ENCODE results near the gene NSMCE1.

Gene NSMCE1

GRCh38 chr16:27220527-27220926 is 48.0 kb downstream of the NSMCE1 start:
- no peak for DNase-seq (ENCODE audit: extremely low read depth, insufficient read length)
- peaks cover 7% of the 10 kb centered on the region for H3K36me3 ChIP-seq (ENCODE audit: control insufficient read depth, insufficient read depth, low read length)
- TF ChIP-seq CTCF (IDR thresholded peaks at IDR 0.05; ENCODE audit: insufficient read depth, low read length, poor library complexity, severe bottlenecking) = no peak
- no peak overlapping the region for H3K4me3 ChIP-seq (replicated peaks; ENCODE audit: low read depth, low read length)
- no peaks in the 10 kb centered on the region for H3K27me3 ChIP-seq (replicated peaks; ENCODE audit: control insufficient read depth, insufficient read depth, low read length)

GRCh38 chr16:27220120-27220519 is 48.5 kb downstream of the NSMCE1 start:
- peaks cover 7% of the 10 kb centered on the region for H3K36me3 ChIP-seq (ENCODE audit: control insufficient read depth, insufficient read depth, low read length)
- DNase-seq (ENCODE audit: extremely low read depth, insufficient read length) = no peak
- no peak for TF ChIP-seq CTCF (IDR thresholded peaks at IDR 0.05; ENCODE audit: insufficient read depth, low read length, poor library complexity, severe bottlenecking)
- H3K4me3 ChIP-seq (replicated peaks; ENCODE audit: low read depth, low read length) = no peak overlapping the region
- no peaks in the 10 kb centered on the region for H3K27me3 ChIP-seq (replicated peaks; ENCODE audit: control insufficient read depth, insufficient read depth, low read length)

DNA sequence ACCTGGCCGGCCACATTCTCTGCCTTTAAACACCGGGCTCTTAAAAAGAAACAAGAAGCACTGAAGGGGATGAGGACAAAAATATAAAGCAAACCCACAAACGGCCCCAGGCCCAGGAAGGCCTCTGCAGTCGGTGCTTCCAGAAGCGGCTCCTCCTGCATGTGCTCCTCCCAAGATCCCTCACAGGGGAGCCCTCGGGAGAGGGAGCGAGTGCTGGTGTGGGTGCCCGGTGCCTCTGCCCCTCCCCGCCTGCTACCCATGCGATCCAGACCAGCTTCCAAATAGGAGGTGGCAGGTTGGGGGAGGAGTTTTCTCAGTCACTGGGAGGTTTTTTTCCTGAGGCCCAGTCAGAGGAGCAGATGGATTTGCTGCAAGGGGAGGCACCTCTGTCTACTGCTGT is 49.4 kb downstream of the NSMCE1 start:
- Histone ChIP-seq H3K4me3 (replicated peaks; ENCODE audit: low read depth, low read length) (no peak overlapping the region), H3K36me3 (ENCODE audit: control insufficient read depth, insufficient read depth, low read length) (peaks cover 5% of the 10 kb centered on the region), H3K27me3 (replicated peaks; ENCODE audit: control insufficient read depth, insufficient read depth, low read length) (no peaks in the 10 kb centered on the region)
- DNase-seq (ENCODE audit: extremely low read depth, insufficient read length) = no peak
- TF ChIP-seq CTCF (IDR thresholded peaks at IDR 0.05; ENCODE audit: insufficient read depth, low read length, poor library complexity, severe bottlenecking) = no peak

- H3K36me3 ChIP-seq (ENCODE audit: control insufficient read depth, insufficient read depth, low read length) = peaks cover 3% of the 10 kb centered on the region
- no peak overlapping the region for H3K4me3 ChIP-seq (replicated peaks; ENCODE audit: low read depth, low read length)
- no peak for DNase-seq (ENCODE audit: extremely low read depth, insufficient read length)
- H3K27me3 ChIP-seq (replicated peaks; ENCODE audit: control insufficient read depth, insufficient read depth, low read length) = no peaks in the 10 kb centered on the region
- TF ChIP-seq CTCF (IDR thresholded peaks at IDR 0.05; ENCODE audit: insufficient read depth, low read length, poor library complexity, severe bottlenecking) = no peak
Observed at GRCh38 chr16:27218756-27219155, 49.8 kb downstream of the NSMCE1 start.

- DNase-seq (ENCODE audit: extremely low read depth, insufficient read length) = no peak
- Histone ChIP-seq H3K4me3 (replicated peaks; ENCODE audit: low read depth, low read length) (no peak overlapping the region), H3K36me3 (ENCODE audit: control insufficient read depth, insufficient read depth, low read length) (peaks cover 1% of the 10 kb centered on the region), H3K27me3 (replicated peaks; ENCODE audit: control insufficient read depth, insufficient read depth, low read length) (no peaks in the 10 kb centered on the region)
- TF ChIP-seq CTCF (IDR thresholded peaks at IDR 0.05; ENCODE audit: insufficient read depth, low read length, poor library complexity, severe bottlenecking) = no peak
Observed at GRCh38 chr16:27217256-27217655, 51.3 kb downstream of the NSMCE1 start.

DNA sequence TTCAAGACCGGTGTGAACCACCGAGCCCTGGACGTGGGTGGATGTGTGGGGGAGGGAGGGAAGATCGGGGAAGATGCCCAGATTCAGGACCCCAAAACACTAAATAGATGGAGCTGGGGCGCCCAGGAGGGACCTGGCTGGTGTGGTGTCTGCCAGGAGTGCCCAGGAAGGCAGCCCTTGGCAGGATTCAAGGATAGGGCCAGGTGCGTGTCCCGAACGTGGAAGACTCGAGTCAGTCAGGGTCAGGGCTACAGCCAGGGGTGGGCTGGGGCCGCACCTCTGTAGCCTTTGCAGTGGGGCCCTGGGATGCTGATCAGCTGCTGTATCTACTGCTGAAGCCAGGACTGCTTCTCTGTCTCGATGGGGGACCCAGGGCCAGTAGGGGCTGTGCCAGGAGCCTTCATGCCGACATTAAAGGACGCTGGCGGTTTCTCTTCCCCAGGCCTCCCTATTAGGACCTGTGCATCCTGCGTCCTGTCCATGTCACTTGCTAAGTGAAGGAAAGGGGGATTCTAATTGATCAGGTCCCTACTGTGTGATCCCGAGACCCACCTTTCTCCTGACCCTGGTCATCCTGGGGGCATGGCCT is 52.2 kb downstream of the NSMCE1 start:
- no peak overlapping the region for H3K4me3 ChIP-seq (replicated peaks; ENCODE audit: low read depth, low read length)
- no peak for DNase-seq (ENCODE audit: extremely low read depth, insufficient read length)
- no peaks in the 10 kb centered on the region for H3K27me3 ChIP-seq (replicated peaks; ENCODE audit: control insufficient read depth, insufficient read depth, low read length)
- H3K36me3 ChIP-seq (ENCODE audit: control insufficient read depth, insufficient read depth, low read length) = peaks cover 1% of the 10 kb centered on the region
- TF ChIP-seq CTCF (IDR thresholded peaks at IDR 0.05; ENCODE audit: insufficient read depth, low read length, poor library complexity, severe bottlenecking) = no peak
